Neuronal stem cell (in vitro differentiated cells): ENCODE data around the gene MTCH1.

ENCODE experiments used
- DNase-seq: peaks from one replicate; pipeline ENCODE4 v3.0.0-alpha.2; 2013; ENCODE audit warnings: low spot score
- H2AFZ ChIP-seq: one replicate; pipeline ENCODE4 v1.6.1; 2013; ENCODE audit warnings: mild to moderate bottlenecking, low read length, inconsistent platforms
- H2AK5ac ChIP-seq: 2 replicates; pipeline ENCODE4 v1.6.1; 2013; ENCODE audit warnings: low read depth, mild to moderate bottlenecking, inconsistent platforms, low read length, moderate library complexity, mixed read lengths
- H2BK120ac ChIP-seq: 2 replicates; pipeline ENCODE4 v1.6.1; 2013; ENCODE audit warnings: low read depth, mild to moderate bottlenecking, inconsistent platforms, low read length, moderate library complexity, mixed read lengths
- H2BK12ac ChIP-seq: one replicate; pipeline ENCODE4 v1.6.1; 2013; ENCODE audit warnings: low read length, inconsistent platforms
- H2BK15ac ChIP-seq: 2 replicates; pipeline ENCODE4 v1.6.1; 2013; ENCODE audit warnings: mild to moderate bottlenecking, low read length, inconsistent platforms, mixed read lengths
- H2BK5ac ChIP-seq: one replicate; pipeline ENCODE4 v1.6.1; 2013; ENCODE audit warnings: inconsistent platforms, mild to moderate bottlenecking, low read length, moderate library complexity
- H3K14ac ChIP-seq: one replicate; pipeline ENCODE4 v1.6.1; 2013; ENCODE audit warnings: low read length, inconsistent platforms
- H3K18ac ChIP-seq: 2 replicates; pipeline ENCODE4 v1.6.1; 2013; ENCODE audit warnings: low read length, inconsistent platforms
- H3K23ac ChIP-seq: 2 replicates; pipeline ENCODE4 v1.6.1; 2013; ENCODE audit warnings: low read depth, mild to moderate bottlenecking, mixed read lengths, low read length, inconsistent platforms; ENCODE audit not compliant: poor library complexity
- H3K27ac ChIP-seq: replicated peaks from 3 replicates; pipeline ENCODE4 v1.5.1; 2013; ENCODE audit warnings: low read length, inconsistent platforms
- H3K27me3 ChIP-seq, 3 experiments: 2 replicates each; pipeline ENCODE4 v1.6.1; 2013; ENCODE audit warnings: low read length in 3 of 3, mild to moderate bottlenecking in 2 of 3, inconsistent platforms in 1 of 3, low read depth in 1 of 3, mixed read lengths in 1 of 3, moderate library complexity in 1 of 3; ENCODE audit not compliant: control insufficient read depth in 3 of 3, insufficient read depth in 3 of 3
- H3K36me3 ChIP-seq, 2 donors: replicated peaks in 1 of 2; 2 replicates each; pipeline ENCODE4 v1.6.1; 2013; ENCODE audit warnings: low read length in 2 of 2; ENCODE audit not compliant: control insufficient read depth in 2 of 2, insufficient read depth in 2 of 2
- H3K4ac ChIP-seq: 2 replicates; pipeline ENCODE4 v1.6.1; 2013; ENCODE audit warnings: inconsistent platforms, mild to moderate bottlenecking, low read length, moderate library complexity
- H3K4me1 ChIP-seq, 2 donors: 1 replicate in 1 of 2; 2 replicates in 1 of 2; pipeline ENCODE4 v1.6.1; 2013; ENCODE audit warnings: low read length in 2 of 2, low read depth in 1 of 2; ENCODE audit not compliant: control insufficient read depth in 2 of 2, insufficient read depth in 1 of 2
- H3K4me2 ChIP-seq: one replicate; pipeline ENCODE4 v1.6.1; 2013; ENCODE audit warnings: mild to moderate bottlenecking, low read length, inconsistent platforms; ENCODE audit not compliant: insufficient read depth, poor library complexity, severe bottlenecking
- H3K4me3 ChIP-seq, 2 donors: 2 replicates each; pipeline ENCODE4 v1.5.1; 2013; ENCODE audit warnings: low read length in 2 of 2, mild to moderate bottlenecking in 2 of 2, inconsistent platforms in 1 of 2, moderate library complexity in 1 of 2
- H3K79me1 ChIP-seq: one replicate; pipeline ENCODE4 v1.6.1; 2013; ENCODE audit warnings: low read depth, mild to moderate bottlenecking, inconsistent platforms, low read length, moderate library complexity
- H3K9ac ChIP-seq: one replicate; pipeline ENCODE4 v1.6.1; 2013; ENCODE audit warnings: mild to moderate bottlenecking, low read depth, low read length, inconsistent platforms; ENCODE audit not compliant: poor library complexity
- H3K9me3 ChIP-seq, 2 donors: replicated peaks in 1 of 2; 2 replicates each; pipeline versions ENCODE3 to v1.6.1; 2013; ENCODE audit warnings: low read length in 2 of 2, mild to moderate bottlenecking in 2 of 2, inconsistent platforms in 1 of 2, low read depth in 1 of 2, mixed read lengths in 1 of 2, moderate library complexity in 1 of 2; ENCODE audit not compliant: control insufficient read depth in 2 of 2, insufficient read depth in 1 of 2
- H4K8ac ChIP-seq: one replicate; pipeline ENCODE4 v1.6.1; 2013; ENCODE audit warnings: low read depth, mild to moderate bottlenecking, inconsistent platforms, low read length, moderate library complexity
- H4K91ac ChIP-seq: one replicate; pipeline ENCODE4 v1.6.1; 2013; ENCODE audit warnings: low read length, low read depth, mild to moderate bottlenecking, inconsistent platforms; ENCODE audit not compliant: poor library complexity
- WGBS, 2 donors: extraction: QIAGEN DNeasy Blood & Tissue Kit; methylation state at CpG; one replicate each; pipeline ENCODE4 v1.1.7; 2013; ENCODE audit warnings: missing lambda C conversion rate in 2 of 2, mixed read lengths in 1 of 2; ENCODE audit not compliant: insufficient read length in 2 of 2, insufficient replicate concordance in 1 of 2; ENCODE audit errors: extremely low coverage in 2 of 2; 5-methylcytosine and 5-hydroxymethylcytosine counted together

The MTCH1 gene

DNA sequence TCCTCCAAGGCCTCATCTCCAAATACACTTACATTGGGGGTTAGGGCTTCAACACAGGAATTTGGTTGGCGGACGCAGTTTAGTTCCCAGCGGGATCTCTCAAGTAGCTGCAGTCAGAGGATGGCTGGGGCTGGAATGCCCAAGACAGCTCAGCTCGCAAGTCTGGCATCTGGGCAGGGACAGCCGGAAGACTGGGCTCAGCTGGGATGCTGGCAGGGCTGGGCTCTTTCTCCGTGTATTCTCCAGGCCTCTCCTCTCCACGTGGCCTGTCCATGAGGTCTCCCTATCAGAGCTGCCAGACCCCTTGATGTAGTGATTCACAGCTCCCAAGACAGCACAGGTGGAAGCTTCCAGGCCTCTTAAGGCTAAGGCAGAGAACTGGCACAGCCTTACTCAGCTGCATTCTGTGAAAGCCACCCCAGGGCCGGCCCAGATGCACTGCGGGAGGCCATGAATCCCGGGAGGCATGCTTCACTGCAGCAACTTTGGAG, 24.5 kb upstream of the MTCH1 start:
- H2BK15ac ChIP-seq = no peak overlapping the region
- WGBS, 2 donors = no CpG with 5 or more reads among the region's 10 CpGs
- no peak overlapping the region for H2BK120ac ChIP-seq
- DNase-seq = no peak
- no peak overlapping the region for H3K14ac ChIP-seq
- H3K4me1 ChIP-seq = peaks cover 0 to 1% of the 10 kb centered on the region in 2 donors
- H2AFZ ChIP-seq = no peak overlapping the region
- H2AK5ac ChIP-seq = peak overlapping the region; percentile 29
- no peak overlapping the region for H2BK12ac ChIP-seq
- no peak overlapping the region for H3K27ac ChIP-seq
- peak overlapping the region; percentile 3 for H3K23ac ChIP-seq
- no peaks in the 10 kb centered on the region for H3K36me3 ChIP-seq
- no peak overlapping the region for H3K4me3 ChIP-seq
- no peaks in the 10 kb centered on the region for H3K9me3 ChIP-seq
- H4K8ac ChIP-seq = no peak overlapping the region
- H4K91ac ChIP-seq = no peak overlapping the region
- no peak overlapping the region for H3K9ac ChIP-seq
- no peak overlapping the region for H2BK5ac ChIP-seq
- peak overlapping the region; percentile 27 for H3K18ac ChIP-seq
- no peak overlapping the region for H3K4ac ChIP-seq
- no peak overlapping the region for H3K4me2 ChIP-seq
- peaks cover 0 to 53% (median 0%) of the 10 kb centered on the region in 3 experiments for H3K27me3 ChIP-seq
- no peaks in the 10 kb centered on the region for H3K79me1 ChIP-seq

DNA sequence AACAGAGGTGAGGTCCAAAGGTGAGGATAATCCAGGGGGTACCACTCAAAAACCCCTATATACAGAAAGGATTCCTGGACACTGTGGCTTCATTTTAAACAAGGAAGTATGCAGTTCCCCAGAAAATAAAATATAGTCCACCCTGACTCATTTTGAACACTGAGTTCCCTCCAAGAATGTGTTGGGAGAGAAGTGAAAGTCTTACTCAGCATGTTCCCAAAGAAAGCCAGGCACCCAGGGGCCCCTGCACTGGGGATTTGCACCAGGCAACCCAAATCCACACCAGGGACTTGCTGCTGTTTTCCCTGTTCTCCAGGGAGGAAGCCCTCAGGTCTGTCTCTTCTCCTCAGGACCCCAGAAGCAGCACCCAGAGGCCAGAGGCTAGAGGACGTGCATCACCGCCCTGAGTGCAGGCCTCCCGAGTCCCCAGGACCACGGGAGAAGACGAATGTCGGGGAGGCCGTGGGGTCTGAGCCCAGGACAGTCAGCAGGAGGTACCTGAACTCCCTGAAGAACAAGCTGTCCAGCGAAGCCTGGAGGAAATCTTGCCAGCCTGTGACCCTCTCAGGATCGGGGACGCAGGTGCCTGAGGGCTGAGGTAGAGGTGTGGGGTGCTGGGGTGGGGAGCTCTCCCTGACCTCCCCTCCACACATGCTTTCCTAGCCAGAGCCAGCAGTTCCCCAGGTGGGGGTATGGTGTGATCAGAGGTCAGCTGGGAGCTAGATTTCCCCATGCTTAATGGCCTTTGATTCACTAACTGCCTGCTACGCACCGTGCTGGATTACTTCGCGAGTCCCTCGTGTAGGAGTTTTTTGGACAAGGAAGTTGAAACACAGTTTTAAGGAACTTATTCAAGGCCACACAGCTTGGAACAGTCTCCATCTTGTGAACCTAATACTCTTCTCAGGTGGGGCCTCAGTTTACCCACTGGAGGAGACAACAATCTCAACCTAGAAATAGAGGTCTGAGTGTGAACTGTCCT, 22.8 kb upstream of the MTCH1 start:
- H3K27me3 ChIP-seq = peaks cover 0 to 49% (median 0%) of the 10 kb centered on the region in 3 experiments
- H2BK5ac ChIP-seq = no peak overlapping the region
- H3K36me3 ChIP-seq = no peaks in the 10 kb centered on the region
- no peak overlapping the region for H3K9ac ChIP-seq
- H3K14ac ChIP-seq = no peak overlapping the region
- no peak overlapping the region for H4K91ac ChIP-seq
- H2BK120ac ChIP-seq = no peak overlapping the region
- H4K8ac ChIP-seq = no peak overlapping the region
- no peaks in the 10 kb centered on the region for H3K9me3 ChIP-seq
- H3K4me3 ChIP-seq = no peak overlapping the region
- H3K4ac ChIP-seq = no peak overlapping the region
- no peak overlapping the region for H3K27ac ChIP-seq
- DNase-seq = no peak
- no peak overlapping the region for H3K23ac ChIP-seq
- peak overlapping the region; percentile 20 for H2AK5ac ChIP-seq
- H2AFZ ChIP-seq = no peak overlapping the region
- no peaks in the 10 kb centered on the region for H3K79me1 ChIP-seq
- H3K4me1 ChIP-seq = peaks cover 0 to 1% of the 10 kb centered on the region in 2 donors
- peak overlapping the region; percentile 70 for H3K18ac ChIP-seq
- no peak overlapping the region for H2BK15ac ChIP-seq
- no CpG with 5 or more reads among the region's 15 CpGs for WGBS, 2 donors
- no peak overlapping the region for H2BK12ac ChIP-seq
- H3K4me2 ChIP-seq = no peak overlapping the region

DNA sequence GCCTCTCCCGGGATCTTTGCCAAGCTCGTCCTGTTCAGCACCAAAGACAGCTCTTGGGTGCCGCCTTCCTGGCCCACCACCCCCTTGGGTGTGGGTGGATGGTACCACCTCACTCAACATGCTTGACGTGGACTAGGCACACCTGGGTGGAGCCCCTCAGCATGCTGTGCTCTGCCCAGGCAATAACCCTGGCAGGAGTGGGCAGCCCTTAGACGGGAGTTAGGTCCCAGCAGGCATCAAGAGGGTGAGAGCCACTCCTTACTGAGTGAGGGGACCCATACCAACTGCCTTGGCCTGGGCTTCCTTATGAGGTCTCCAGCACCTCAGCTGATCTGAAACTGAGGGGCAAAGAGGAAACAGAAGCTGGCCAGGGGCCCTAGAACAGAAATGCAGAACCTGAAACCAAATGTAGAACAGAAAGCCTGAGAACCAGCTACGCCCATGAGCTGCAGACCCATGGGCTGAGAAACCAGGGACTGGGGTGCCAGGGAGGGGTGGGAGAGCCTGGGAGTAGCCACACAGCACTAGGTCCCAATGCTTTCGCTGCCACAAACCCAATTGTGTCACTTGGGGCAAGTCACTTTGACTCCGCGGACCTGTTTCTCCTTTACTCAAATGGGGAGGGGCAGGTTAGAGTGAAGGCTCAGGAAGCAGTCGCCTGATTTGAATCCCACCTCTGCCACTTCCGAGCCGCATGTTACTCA, 21.5 kb upstream of the MTCH1 start:
- Histone ChIP-seq H2BK5ac (peak overlapping the region; percentile 56), H2BK12ac (no peak overlapping the region), H3K18ac (no peak overlapping the region), H3K79me1 (no peaks in the 10 kb centered on the region), H4K8ac (no peak overlapping the region), H3K23ac (no peak overlapping the region), H3K9me3 (no peaks in the 10 kb centered on the region), H3K27me3 (peaks cover 0 to 55% (median 0%) of the 10 kb centered on the region in 3 experiments), H2AFZ (no peak overlapping the region), H3K4ac (no peak overlapping the region), H3K14ac (no peak overlapping the region), H3K4me3 (no peak overlapping the region), H3K27ac (no peak overlapping the region), H2BK120ac (no peak overlapping the region), H4K91ac (no peak overlapping the region), H3K9ac (no peak overlapping the region), H3K36me3 (no peaks in the 10 kb centered on the region), H2AK5ac (no peak overlapping the region), H3K4me1 (peaks cover 0 to 1% of the 10 kb centered on the region in 2 donors), H3K4me2 (no peak overlapping the region), H2BK15ac (no peak overlapping the region)
- no CpG with 5 or more reads among the region's 12 CpGs for WGBS, 2 donors
- DNase-seq = no peak
